ENCODE results near the gene CNTN5.

The CNTN5 gene

GRCh38 chr11:100396266-100396665 is 1375.5 kb downstream of the CNTN5 start:
- no peak for DNase-seq (ENCODE audit: low read depth, low spot score)
- H3K4me3 ChIP-seq (ENCODE audit: low read length) = no peak overlapping the region

DNA sequence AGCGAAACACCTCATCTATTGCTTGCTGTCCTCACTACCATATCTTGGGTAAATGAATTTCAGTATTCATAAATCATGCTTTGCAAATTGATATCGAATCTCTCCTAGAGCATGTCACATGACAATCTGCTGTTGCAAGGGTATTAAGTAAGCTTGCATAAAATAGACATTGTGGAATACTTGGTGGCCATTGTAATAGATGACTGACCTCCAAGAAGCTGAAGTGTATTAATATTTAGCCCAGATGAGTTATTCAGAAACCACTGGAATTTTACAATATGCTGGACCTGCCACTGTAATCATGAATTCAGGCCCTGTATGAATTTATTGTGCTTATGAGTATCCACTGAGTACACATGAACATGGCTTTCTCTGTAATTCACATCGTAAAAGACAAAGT is 1376.7 kb downstream of the CNTN5 start:
- no peak overlapping the region for H3K4me3 ChIP-seq (ENCODE audit: low read length)
- DNase-seq (ENCODE audit: low read depth, low spot score) = no peak

DNA sequence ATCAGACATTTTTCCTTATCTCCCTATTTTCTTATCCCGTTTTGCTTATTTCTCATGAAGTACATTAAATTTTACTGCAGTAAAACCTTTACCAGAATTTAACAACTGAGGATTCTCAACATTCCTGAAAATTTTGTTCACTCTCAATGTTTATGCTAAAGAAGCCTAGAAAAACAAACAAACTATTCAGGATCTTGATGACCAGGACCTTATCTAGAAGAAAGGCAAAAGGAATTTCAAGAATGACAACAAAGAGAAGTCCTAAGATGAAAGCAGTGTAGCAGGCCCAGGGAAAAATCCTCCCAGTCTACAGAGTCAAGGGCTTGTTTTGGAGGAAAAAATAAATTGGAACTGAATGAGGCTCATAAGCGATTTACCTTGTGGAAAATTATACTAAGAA is 1383.1 kb downstream of the CNTN5 start:
- no peak for DNase-seq (ENCODE audit: low read depth, low spot score)
- no peak overlapping the region for H3K4me3 ChIP-seq (ENCODE audit: low read length)

DNA sequence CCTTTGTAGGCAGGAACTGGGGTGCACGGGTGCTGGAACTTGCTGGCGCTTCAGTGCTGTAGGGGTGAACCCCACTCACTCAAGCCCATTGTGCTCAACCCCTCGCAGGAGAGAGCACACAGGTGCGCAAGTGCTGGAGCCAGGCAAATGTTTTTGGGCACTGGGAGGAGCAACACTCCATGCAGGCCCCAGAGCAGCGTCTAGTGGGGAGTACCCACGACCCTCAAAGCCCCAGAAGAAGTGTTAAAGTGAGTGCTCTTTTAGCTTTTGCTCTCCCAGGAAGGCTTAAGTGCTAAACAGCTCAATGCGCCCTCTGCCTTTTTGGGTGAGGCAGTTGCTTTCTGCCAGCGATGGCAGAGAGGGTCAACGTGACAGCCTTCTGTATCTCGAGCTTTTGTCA is 1384.2 kb downstream of the CNTN5 start:
- H3K4me3 ChIP-seq (ENCODE audit: low read length) = no peak overlapping the region
- no peak for DNase-seq (ENCODE audit: low read depth, low spot score)
